ENCODE results near the gene DBN1.

DNA sequence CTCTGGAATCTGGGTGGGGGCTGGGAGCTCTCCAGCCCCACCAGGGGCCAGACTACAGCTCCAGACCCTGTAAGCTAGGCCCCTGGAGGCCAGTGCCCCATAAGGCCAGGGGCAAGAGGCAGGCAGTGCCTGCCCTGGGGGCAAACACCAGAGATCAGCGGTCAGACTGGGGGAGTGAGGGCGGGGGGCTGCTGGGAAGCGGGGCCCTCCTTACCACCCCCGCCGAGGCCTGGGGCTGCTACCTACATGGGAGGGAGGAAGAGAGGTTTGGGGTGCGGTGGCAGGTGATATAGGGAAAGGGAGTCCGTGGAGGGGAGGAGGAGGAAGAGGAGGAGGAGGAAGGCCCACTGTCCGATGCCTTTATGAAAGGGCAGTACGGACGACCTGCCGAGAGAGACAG lies 14.1 kb downstream of the DBN1 start:
- TF ChIP-seq, protein P1, sequence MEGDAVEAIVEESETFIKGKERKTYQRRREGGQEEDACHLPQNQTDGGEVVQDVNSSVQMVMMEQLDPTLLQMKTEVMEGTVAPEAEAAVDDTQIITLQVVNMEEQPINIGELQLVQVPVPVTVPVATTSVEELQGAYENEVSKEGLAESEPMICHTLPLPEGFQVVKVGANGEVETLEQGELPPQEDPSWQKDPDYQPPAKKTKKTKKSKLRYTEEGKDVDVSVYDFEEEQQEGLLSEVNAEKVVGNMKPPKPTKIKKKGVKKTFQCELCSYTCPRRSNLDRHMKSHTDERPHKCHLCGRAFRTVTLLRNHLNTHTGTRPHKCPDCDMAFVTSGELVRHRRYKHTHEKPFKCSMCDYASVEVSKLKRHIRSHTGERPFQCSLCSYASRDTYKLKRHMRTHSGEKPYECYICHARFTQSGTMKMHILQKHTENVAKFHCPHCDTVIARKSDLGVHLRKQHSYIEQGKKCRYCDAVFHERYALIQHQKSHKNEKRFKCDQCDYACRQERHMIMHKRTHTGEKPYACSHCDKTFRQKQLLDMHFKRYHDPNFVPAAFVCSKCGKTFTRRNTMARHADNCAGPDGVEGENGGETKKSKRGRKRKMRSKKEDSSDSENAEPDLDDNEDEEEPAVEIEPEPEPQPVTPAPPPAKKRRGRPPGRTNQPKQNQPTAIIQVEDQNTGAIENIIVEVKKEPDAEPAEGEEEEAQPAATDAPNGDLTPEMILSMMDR (IDR thresholded peaks at IDR 0.05; ENCODE audit: borderline replicate concordance, extremely low read depth, low read length, poor library complexity, severe bottlenecking): no peak
- no peak for TF ChIP-seq EZH2 (IDR thresholded peaks at IDR 0.05; ENCODE audit: borderline replicate concordance, low read depth, low read length, severe bottlenecking)
